Measurements from ENCODE around the gene LMAN2L.

LMAN2L gene

GRCh38 chr2:96739633-96740428 lies at the start of gene LMAN2L:
TSS of gene LMAN2L (minus strand) at chr2:96740064. CDS start at chr2:96740040, 24 bp downstream.
- peak; percentile 89 for DNase-seq (ENCODE audit: low read depth)

- no peak for DNase-seq (ENCODE audit: low read depth)
Measured at GRCh38 chr2:96789245-96789617, 49.4 kb upstream of the LMAN2L start.

- DNase-seq (ENCODE audit: low read depth) = no peak
Measured at GRCh38 chr2:96788442-96789244, 48.8 kb upstream of the LMAN2L start.

- DNase-seq (ENCODE audit: low read depth) = no peak
Measured at GRCh38 chr2:96787411-96787810, 47.5 kb upstream of the LMAN2L start.

GRCh38 chr2:96783388-96783787 lies 43.5 kb upstream of the LMAN2L start:
- no peak for DNase-seq (ENCODE audit: low read depth)

- no peak for DNase-seq (ENCODE audit: low read depth)
Measured at GRCh38 chr2:96775160-96775559, 35.3 kb upstream of the LMAN2L start.

- no peak for DNase-seq (ENCODE audit: low read depth)
Measured at GRCh38 chr2:96773922-96774321, 34.1 kb upstream of the LMAN2L start.

GRCh38 chr2:96772903-96773671 lies 33.2 kb upstream of the LMAN2L start:
- no peak for DNase-seq (ENCODE audit: low read depth)

- DNase-seq (ENCODE audit: low read depth) = no peak
Measured at GRCh38 chr2:96771796-96772618, 32.1 kb upstream of the LMAN2L start.

- no peak for DNase-seq (ENCODE audit: low read depth)
Measured at GRCh38 chr2:96770442-96771202, 30.8 kb upstream of the LMAN2L start.

GRCh38 chr2:96769814-96770213 lies 29.9 kb upstream of the LMAN2L start:
- no peak for DNase-seq (ENCODE audit: low read depth)

- DNase-seq (ENCODE audit: low read depth) = no peak
Measured at GRCh38 chr2:96768083-96768561, 28.3 kb upstream of the LMAN2L start.

- DNase-seq (ENCODE audit: low read depth) = no peak
Measured at GRCh38 chr2:96767135-96767871, 27.4 kb upstream of the LMAN2L start.

- no peak for DNase-seq (ENCODE audit: low read depth)
Measured at GRCh38 chr2:96764253-96764637, 24.4 kb upstream of the LMAN2L start.

- no peak for DNase-seq (ENCODE audit: low read depth)
Measured at GRCh38 chr2:96763511-96764252, 23.8 kb upstream of the LMAN2L start.

- DNase-seq (ENCODE audit: low read depth) = no peak
Measured at GRCh38 chr2:96762529-96763311, 22.9 kb upstream of the LMAN2L start.

- DNase-seq (ENCODE audit: low read depth) = no peak
Measured at GRCh38 chr2:96760986-96761832, 21.3 kb upstream of the LMAN2L start.

Data from stimulated activated CD8-positive, alpha-beta memory T cell treated with anti-CD3 and anti-CD28 coated beads, Interleukin-12 subunit alpha, Interleukin-12 subunit beta, amount 100 ng/mL, for 4 hours (primary cell).